ENCODE data around the gene HOXA6.

Gene HOXA6

GRCh38 chr7:27147199-27148030 lies at the start of gene HOXA6:
HOXA6 (minus strand) TSS chr7:27147774; CDS start chr7:27147749, 25 bp downstream.
- peaks cover 31 to 36% of the 10 kb centered on the region in 2 experiments for H3K4me1 ChIP-seq (ENCODE audit: control insufficient read depth in 1 of 2, insufficient read depth in 1 of 2, low read depth in 1 of 2, low read length in 1 of 2)
- H3K9me3 ChIP-seq: no peaks in the 10 kb centered on the region
- H3K27me3 ChIP-seq: peaks cover 95% of the 10 kb centered on the region
- no peaks in the 10 kb centered on the region for H3K36me3 ChIP-seq
- no peak within 1 kb of the TSS for H3K27ac ChIP-seq
- H3K4me3 ChIP-seq (ENCODE audit: low read depth in 1 of 2, low read length in 1 of 2): peak within 1 kb of the TSS in 1 of 2 experiments; percentile 35
- TF ChIP-seq CTCF (IDR thresholded peaks at IDR 0.05): no peak

DNA sequence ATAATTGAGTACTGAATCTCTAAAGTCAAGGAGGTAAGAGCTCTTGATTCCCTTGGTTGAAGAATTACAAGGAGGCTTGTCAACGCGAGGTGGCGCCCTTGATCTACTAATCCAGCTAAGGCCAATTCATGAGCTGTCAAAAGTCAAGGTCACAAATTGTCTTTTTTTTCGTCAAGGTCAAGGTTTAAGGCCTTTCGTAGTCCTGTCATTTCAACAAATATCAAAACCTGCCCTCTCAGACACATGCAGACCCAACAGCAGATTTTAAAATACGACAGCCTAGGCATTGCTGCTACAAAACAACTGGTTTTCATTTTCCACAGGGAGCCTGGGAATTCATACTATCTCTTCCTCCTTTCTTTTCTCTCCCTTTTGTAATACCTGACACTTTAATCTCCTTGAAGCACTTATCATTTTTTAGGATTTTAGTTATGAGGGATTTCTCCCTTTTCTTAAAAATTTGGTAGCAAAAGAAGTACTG lies 48.8 kb upstream of the HOXA6 start:
- no peaks in the 10 kb centered on the region for H3K36me3 ChIP-seq
- peaks cover 42 to 56% of the 10 kb centered on the region in 2 experiments for H3K4me1 ChIP-seq (ENCODE audit: control insufficient read depth in 1 of 2, insufficient read depth in 1 of 2, low read depth in 1 of 2, low read length in 1 of 2)
- peaks cover 99% of the 10 kb centered on the region for H3K27me3 ChIP-seq
- peak; percentile 56 for TF ChIP-seq CTCF (IDR thresholded peaks at IDR 0.05)
- no peak overlapping the region for H3K27ac ChIP-seq
- H3K4me3 ChIP-seq (ENCODE audit: low read depth in 1 of 2, low read length in 1 of 2): no peak overlapping the region
- no peaks in the 10 kb centered on the region for H3K9me3 ChIP-seq

DNA sequence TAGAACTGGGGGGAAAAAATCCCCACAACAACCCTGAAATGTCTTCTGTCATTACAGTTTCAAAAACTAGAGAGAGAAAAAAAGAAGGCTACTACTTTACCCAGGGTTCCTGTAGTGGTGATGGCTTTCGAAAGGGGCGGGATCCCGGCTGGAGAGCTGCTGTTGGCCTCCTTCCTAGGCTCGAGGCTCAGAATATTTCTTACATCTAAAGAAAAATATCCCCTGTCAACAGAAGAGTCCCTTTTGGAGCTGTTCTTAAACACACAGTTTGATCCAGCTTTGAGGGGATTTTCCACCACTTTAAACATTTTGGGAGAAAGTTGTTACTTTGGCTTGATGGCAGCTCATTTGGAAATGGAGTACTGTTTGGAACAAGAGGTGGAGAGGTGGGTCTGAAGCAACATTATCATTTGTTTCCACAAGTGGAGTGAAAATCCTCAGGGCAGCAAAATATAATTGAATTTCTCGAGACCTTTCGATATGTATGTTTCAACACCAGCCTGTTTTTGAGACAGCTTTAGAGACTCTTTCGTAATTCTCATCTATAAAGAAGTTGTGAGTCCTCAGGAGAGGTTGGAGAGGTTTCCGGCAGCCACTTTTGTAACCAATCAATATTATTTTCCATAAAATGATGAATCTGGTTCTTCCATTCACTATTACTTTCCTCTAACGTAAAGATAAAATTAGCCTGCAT lies 47.3 kb upstream of the HOXA6 start:
- Histone ChIP-seq H3K27me3 (peaks cover 99% of the 10 kb centered on the region), H3K9me3 (no peaks in the 10 kb centered on the region), H3K4me3 (ENCODE audit: low read depth in 1 of 2, low read length in 1 of 2) (no peak overlapping the region), H3K36me3 (no peaks in the 10 kb centered on the region), H3K27ac (no peak overlapping the region), H3K4me1 (ENCODE audit: control insufficient read depth in 1 of 2, insufficient read depth in 1 of 2, low read depth in 1 of 2, low read length in 1 of 2) (peaks cover 27 to 41% of the 10 kb centered on the region in 2 experiments)
- TF ChIP-seq CTCF (IDR thresholded peaks at IDR 0.05): no peak

- Histone ChIP-seq H3K9me3 (no peaks in the 10 kb centered on the region), H3K27me3 (peaks cover 100% of the 10 kb centered on the region), H3K4me1 (ENCODE audit: control insufficient read depth in 1 of 2, insufficient read depth in 1 of 2, low read depth in 1 of 2, low read length in 1 of 2) (peaks cover 26 to 39% of the 10 kb centered on the region in 2 experiments), H3K36me3 (no peaks in the 10 kb centered on the region), H3K4me3 (ENCODE audit: low read depth in 1 of 2, low read length in 1 of 2) (no peak overlapping the region), H3K27ac (no peak overlapping the region)
- no peak for TF ChIP-seq CTCF (IDR thresholded peaks at IDR 0.05)
Measured at GRCh38 chr7:27194002-27194352, 46.4 kb upstream of the HOXA6 start.

DNA sequence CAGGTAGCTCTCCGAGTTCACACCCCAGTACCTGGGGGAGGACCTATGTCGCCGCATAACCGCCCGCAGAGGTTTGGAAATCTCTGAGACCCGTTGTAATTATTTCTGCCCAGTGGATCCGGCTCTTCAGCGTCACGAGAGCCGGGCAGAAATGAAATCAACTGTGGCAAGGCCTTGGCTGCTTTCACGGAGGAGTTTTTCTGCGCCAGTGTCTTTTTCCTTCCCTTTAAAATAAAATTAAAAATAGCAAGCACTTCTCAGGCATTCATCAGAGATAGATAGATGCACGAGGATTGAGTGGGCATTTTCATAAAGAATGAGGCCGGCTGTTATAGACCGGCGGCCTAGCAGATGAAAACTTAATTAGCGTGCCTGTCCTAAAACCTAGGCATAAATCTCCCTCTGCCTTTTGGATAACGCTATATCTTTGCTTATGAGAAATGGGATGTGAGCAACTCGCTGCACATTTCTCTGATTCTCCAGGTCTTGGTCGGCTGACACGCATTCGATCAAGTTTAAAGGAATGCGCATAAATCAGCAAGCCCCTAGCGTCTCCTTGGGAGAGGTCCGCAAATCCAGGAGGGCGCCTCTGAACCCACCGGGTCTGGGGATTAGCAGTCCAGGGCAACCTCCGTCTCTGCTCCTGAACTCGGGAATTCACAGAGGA lies 45.9 kb upstream of the HOXA6 start:
- Histone ChIP-seq H3K27ac (no peak overlapping the region), H3K36me3 (no peaks in the 10 kb centered on the region), H3K4me1 (ENCODE audit: control insufficient read depth in 1 of 2, insufficient read depth in 1 of 2, low read depth in 1 of 2, low read length in 1 of 2) (peaks cover 28 to 39% of the 10 kb centered on the region in 2 experiments), H3K27me3 (peaks cover 100% of the 10 kb centered on the region), H3K9me3 (no peaks in the 10 kb centered on the region), H3K4me3 (ENCODE audit: low read depth in 1 of 2, low read length in 1 of 2) (peak overlapping the region; percentile 43 to 68)
- no peak for TF ChIP-seq CTCF (IDR thresholded peaks at IDR 0.05)
